Colonic mucosa (tissue), 4 donors: ENCODE measurements around the gene AKT3. TPM values are rescaled to one million over a fixed set of nuclear protein-coding genes. Genes with fewer than 3 reads are reported as not detected.

Source experiments
- DNase-seq: peaks from one replicate; pipeline ENCODE4 v3.0.0-alpha.2; 2020
- H3K27ac ChIP-seq: fragments of 200-600 bp; one replicate; pipeline ENCODE4 v1.8.0; 2021
- H3K27me3 ChIP-seq: fragments of 200-600 bp; one replicate; pipeline ENCODE4 v1.8.0; 2021
- H3K36me3 ChIP-seq: fragments of 200-600 bp; one replicate; pipeline ENCODE4 v1.8.0; 2021
- H3K4me1 ChIP-seq: fragments of 200-600 bp; one replicate; pipeline ENCODE4 v1.8.0; 2021; ENCODE audit warnings: mild to moderate bottlenecking
- H3K4me3 ChIP-seq: fragments of 200-600 bp; one replicate; pipeline ENCODE4 v1.8.0; 2021
- H3K9ac ChIP-seq, 2 donors: one replicate each; pipeline ENCODE4 v1.7.0; 2013; ENCODE audit warnings: control low read depth in 2 of 2, low read depth in 2 of 2, low read length in 2 of 2
- H3K9me3 ChIP-seq: fragments of 200-600 bp; one replicate; pipeline ENCODE4 v1.8.0; 2021
- intact Hi-C: fragments of 100-400 bp; cut with DNase I; formaldehyde crosslinking; loops from one replicate; pipeline ENCODE4 v1.14.1; 2022
- total RNA-seq, 2 donors: library from RNA; stranded (reverse); fragmentation: NEBNext Ultra II Directional in 1 of 2; extraction: Animal tissue kit (Norgen Biotek cat#: 25700) in 1 of 2; gene quantifications; one replicate each; pipeline ENCODE4 v1.2.1, GENCODE V29; 2021
- TF ChIP-seq, protein P1 (sequence below): fragments of 200-600 bp; IDR thresholded peaks from one replicate; pipeline ENCODE4 v1.8.0; 2022; ENCODE audit warnings: antibody characterized with exemption, mild to moderate bottlenecking
- donor health status: healthy.
- donor health status: DM: no; HTN: no; CAD: no.
- donor health status: DM: no; HTN: no; CAD: no.

The AKT3 gene
- total RNA-seq, 2 donors from 2014 or later: 6.0 to 21.3 TPM

DNA sequence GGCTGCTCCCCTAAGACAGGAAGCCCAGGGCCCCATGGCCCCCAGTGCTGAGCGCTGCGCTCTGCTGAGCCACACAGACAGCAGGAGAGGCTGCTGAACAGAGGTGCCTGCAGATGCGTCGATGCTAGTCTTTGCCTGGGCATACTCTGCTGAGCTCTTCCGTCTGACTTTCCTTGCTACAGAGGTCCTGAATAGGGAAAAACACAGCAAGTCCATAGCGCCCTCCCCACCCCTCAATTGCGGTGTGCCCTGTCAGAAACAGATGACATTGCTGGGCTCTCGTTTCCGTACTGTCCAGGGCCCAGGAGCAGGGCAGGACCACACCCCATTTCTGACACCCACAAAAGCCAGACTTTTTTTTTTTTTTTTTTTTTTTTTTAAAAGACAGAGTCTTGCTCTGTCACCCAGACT lies 341.7 kb downstream of the AKT3 start:
- no peak for DNase-seq
- no peaks in the 10 kb centered on the region for H3K4me1 ChIP-seq
- no peaks in the 10 kb centered on the region for H3K27me3 ChIP-seq
- no peak overlapping the region for H3K9ac ChIP-seq
- no peak overlapping the region for H3K4me3 ChIP-seq
- H3K36me3 ChIP-seq: no peaks in the 10 kb centered on the region
- H3K27ac ChIP-seq: no peak overlapping the region
- intact Hi-C loops: no loop called here
- no peaks in the 10 kb centered on the region for H3K9me3 ChIP-seq
- TF ChIP-seq, protein P1, sequence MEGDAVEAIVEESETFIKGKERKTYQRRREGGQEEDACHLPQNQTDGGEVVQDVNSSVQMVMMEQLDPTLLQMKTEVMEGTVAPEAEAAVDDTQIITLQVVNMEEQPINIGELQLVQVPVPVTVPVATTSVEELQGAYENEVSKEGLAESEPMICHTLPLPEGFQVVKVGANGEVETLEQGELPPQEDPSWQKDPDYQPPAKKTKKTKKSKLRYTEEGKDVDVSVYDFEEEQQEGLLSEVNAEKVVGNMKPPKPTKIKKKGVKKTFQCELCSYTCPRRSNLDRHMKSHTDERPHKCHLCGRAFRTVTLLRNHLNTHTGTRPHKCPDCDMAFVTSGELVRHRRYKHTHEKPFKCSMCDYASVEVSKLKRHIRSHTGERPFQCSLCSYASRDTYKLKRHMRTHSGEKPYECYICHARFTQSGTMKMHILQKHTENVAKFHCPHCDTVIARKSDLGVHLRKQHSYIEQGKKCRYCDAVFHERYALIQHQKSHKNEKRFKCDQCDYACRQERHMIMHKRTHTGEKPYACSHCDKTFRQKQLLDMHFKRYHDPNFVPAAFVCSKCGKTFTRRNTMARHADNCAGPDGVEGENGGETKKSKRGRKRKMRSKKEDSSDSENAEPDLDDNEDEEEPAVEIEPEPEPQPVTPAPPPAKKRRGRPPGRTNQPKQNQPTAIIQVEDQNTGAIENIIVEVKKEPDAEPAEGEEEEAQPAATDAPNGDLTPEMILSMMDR: no peak

DNA sequence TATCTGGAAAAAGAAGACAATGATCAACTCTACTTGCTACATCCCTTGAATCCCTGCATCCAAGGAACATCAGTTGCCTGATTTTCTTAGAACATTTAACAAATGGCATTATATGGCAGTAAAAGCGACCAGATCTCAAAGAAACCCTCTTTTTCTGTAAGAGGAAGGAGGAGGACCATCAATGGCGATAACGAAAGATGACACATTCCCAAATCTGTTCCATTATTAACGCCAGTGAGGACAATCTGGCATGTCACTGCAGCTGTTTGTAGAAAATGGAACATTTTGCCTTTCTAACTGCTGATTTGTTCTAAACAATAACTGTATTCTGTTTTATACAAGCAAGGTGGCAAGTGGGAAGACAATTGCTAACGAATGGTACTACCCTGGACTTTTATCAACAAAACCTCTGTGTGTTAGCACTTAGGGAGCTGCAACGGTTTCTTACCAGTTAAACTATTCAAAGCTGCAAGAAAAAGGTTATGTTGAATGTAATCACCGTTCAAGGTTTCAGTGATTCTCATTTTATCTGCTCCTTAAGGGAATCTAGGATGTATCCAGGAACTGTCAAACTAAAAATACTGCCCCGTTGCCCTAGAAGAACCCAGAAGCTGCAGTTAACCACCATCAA lies 342.3 kb downstream of the AKT3 start:
- TF ChIP-seq, protein P1: no peak
- intact Hi-C loops: no loop called here
- no peaks in the 10 kb centered on the region for H3K36me3 ChIP-seq

DNA sequence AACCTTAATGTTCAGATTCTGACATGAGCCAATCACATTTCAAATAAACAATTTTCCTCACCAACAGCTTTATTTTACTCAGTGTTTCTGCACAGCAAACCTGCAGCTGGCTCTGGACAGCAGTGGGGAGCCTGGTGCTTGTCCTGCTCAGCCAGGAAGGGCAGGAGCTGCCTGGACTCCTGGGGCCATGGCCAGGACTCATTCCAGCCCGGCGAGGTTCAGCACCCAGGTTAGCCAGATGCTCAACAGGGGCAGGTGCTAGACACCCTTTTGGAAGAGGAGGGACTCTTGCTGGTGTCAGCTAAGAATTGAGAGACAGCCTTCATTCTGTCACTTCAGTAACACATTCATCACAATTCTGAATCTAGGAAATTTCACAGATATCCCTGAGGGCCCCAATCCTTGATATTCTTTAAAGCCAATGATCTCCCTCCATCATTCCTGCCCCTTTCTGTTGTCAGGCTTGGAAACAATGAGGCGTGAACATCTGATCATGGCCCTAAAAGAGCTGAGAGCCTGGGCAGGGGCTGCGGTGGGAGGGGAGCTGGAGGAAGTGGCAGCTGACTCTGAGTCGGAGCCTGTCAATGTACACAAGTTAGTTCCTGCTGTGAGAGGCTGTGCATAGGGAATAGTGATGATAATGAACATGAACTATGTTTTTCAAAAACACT lies 342.9 kb downstream of the AKT3 start:
- DNase-seq: no peak
- intact Hi-C loops: no loop called here
- TF ChIP-seq, protein P1: no peak

More for the DNA sequence above, 342.3 kb downstream of the AKT3 start:
- Histone ChIP-seq H3K9me3 (no peaks in the 10 kb centered on the region), H3K9ac (no peak overlapping the region), H3K27me3 (no peaks in the 10 kb centered on the region), H3K4me3 (no peak overlapping the region), H3K27ac (no peak overlapping the region), H3K4me1 (no peaks in the 10 kb centered on the region)
- DNase-seq: no peak

DNA sequence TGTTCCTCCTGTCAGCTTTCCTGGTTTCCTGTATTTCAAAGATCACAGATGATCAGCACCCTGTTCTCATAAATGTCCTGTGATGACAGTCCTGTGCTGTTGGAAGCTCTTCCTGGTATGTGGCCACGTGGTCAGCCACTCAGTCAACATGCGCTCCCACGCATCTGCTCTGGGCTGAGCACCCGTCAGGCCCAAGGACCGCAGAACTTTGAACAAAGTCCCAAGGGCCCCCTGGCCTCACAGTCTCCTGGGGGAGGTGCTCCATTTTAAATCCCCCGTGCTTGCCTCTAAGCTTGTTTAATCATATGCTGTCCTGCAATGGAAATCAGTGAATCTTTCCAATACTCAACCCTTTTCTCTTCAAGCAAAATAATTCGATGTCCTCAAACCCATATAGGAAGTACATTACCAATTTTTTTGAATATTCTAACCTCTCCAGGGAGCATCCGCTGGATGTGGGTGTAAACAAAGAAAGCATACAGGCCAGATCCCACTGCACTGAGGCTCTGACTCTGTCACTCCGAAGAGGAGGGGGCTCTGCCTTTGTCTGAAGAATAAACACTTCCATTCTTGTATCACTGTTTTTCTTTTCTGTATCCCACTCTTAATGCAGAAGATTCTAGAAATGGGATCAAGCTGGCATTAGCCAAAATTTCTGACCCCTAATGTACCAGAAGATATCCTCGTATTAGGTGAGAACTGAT lies 343.9 kb downstream of the AKT3 start:
- H3K27ac ChIP-seq: no peak overlapping the region
- no peaks in the 10 kb centered on the region for H3K36me3 ChIP-seq
- intact Hi-C loops: no loop called here
- H3K4me1 ChIP-seq: no peaks in the 10 kb centered on the region
- H3K9me3 ChIP-seq: no peaks in the 10 kb centered on the region
- H3K9ac ChIP-seq: no peak overlapping the region
- DNase-seq: no peak
- H3K4me3 ChIP-seq: no peak overlapping the region
- TF ChIP-seq, protein P1: no peak
- H3K27me3 ChIP-seq: no peaks in the 10 kb centered on the region

More for the DNA sequence above, 342.9 kb downstream of the AKT3 start:
- H3K9me3 ChIP-seq: no peaks in the 10 kb centered on the region
- H3K4me1 ChIP-seq: no peaks in the 10 kb centered on the region
- H3K36me3 ChIP-seq: no peaks in the 10 kb centered on the region
- H3K4me3 ChIP-seq: no peak overlapping the region
- H3K27ac ChIP-seq: no peak overlapping the region
- H3K27me3 ChIP-seq: no peaks in the 10 kb centered on the region
- no peak overlapping the region for H3K9ac ChIP-seq

DNA sequence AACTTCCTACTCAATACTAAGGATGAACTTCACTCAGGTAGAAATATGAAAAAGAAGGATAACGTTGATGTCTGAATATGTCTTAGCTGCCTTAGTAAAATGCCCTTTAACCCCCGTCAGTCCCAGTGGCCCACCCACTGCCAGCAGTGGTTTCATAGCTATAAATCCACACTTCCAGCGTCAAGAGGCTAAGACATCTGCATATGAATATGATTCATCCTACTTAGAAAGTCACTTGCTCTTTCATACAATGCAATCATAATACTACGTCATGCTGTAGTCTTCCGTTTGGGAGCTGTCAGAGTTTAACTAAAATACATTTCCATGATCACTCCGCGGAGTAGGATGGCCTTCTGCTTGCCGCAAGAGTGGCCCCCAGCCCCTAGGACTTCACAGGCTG lies 346.9 kb downstream of the AKT3 start:
- TF ChIP-seq, protein P1: no peak
- Histone ChIP-seq H3K27me3 (no peaks in the 10 kb centered on the region), H3K9me3 (no peaks in the 10 kb centered on the region), H3K4me3 (no peak overlapping the region), H3K4me1 (no peaks in the 10 kb centered on the region), H3K36me3 (no peaks in the 10 kb centered on the region), H3K27ac (no peak overlapping the region), H3K9ac (no peak overlapping the region)
- DNase-seq: no peak
- intact Hi-C loops: no loop called here
